Small intestine (tissue), 7 donors: ENCODE results near the gene UBTD2. TPM values are rescaled to one million over a fixed set of nuclear protein-coding genes. Genes with fewer than 3 reads are reported as not detected.

Experiments used
- DNase-seq, 2 donors: peaks; one replicate each; pipeline versions ENCODE4 v3.0.0 to v3.0.0-alpha.2; 2013
- FAIRE-seq: peaks from 2 replicates; lab custom pipeline; 2012; peaks lifted over from hg19 to GRCh38; lab: Jason Lieb, UNC
- H3K27ac ChIP-seq, 3 donors: one replicate each; pipeline ENCODE4 v1.5.1; 2013; ENCODE audit warnings: low read length in 2 of 3, mild to moderate bottlenecking in 2 of 3, control low read depth in 1 of 3, inconsistent platforms in 1 of 3, low read depth in 1 of 3, moderate library complexity in 1 of 3
- H3K27me3 ChIP-seq, 3 donors: one replicate each; pipeline ENCODE4 v1.6.1; 2013; ENCODE audit warnings: low read length in 3 of 3, inconsistent platforms in 1 of 3; ENCODE audit not compliant: control insufficient read depth in 3 of 3, insufficient read depth in 3 of 3
- H3K36me3 ChIP-seq, 3 donors: one replicate each; pipeline ENCODE4 v1.6.1; 2013; ENCODE audit warnings: low read length in 3 of 3, inconsistent platforms in 1 of 3, low read depth in 1 of 3, mild to moderate bottlenecking in 1 of 3, moderate library complexity in 1 of 3; ENCODE audit not compliant: control insufficient read depth in 3 of 3, insufficient read depth in 2 of 3
- H3K4me1 ChIP-seq, 3 donors: one replicate each; pipeline ENCODE4 v1.6.1; 2013; ENCODE audit warnings: low read length in 2 of 3, inconsistent platforms in 1 of 3, low read depth in 1 of 3, mild to moderate bottlenecking in 1 of 3, moderate library complexity in 1 of 3; ENCODE audit not compliant: control insufficient read depth in 3 of 3, insufficient read depth in 2 of 3
- H3K4me3 ChIP-seq, 3 donors: one replicate each; pipeline ENCODE4 v1.5.1; 2013; ENCODE audit warnings: low read length in 3 of 3, control low read depth in 1 of 3, inconsistent platforms in 1 of 3, low read depth in 1 of 3, mild to moderate bottlenecking in 1 of 3, moderate library complexity in 1 of 3
- H3K9me3 ChIP-seq, 2 donors: one replicate each; pipeline ENCODE4 v1.6.1; 2013; ENCODE audit warnings: low read depth in 1 of 2, low read length in 1 of 2; ENCODE audit not compliant: control insufficient read depth in 2 of 2, insufficient read depth in 1 of 2
- WGBS, 3 donors: extraction: QIAGEN DNeasy Blood & Tissue Kit; methylation state at CpG; one replicate each; pipeline ENCODE4 v1.1.7; 2013; 5-methylcytosine and 5-hydroxymethylcytosine counted together
- polyA plus RNA-seq, 4 donors: library from polyadenylated mRNA; stranded (reverse) in 3 of 4; unstranded in 1 of 4; fragments of 200-250 nt in 3 of 4; fragments of 120-200 nt in 1 of 4; gene quantifications; one replicate each; pipeline versions ENCODE4 v1.2.1 to v1.2.3, GENCODE V29; 2013
- donor health status: healthy with polysubstance abuse.
- donor health status: control.
- donor health status: control.
- donor health status: Bipolar disorder and iron deficiency.
- donor health status: healthy.

Gene UBTD2
- polyA plus RNA-seq, 4 donors, result 16.9 to 39.1 (median 22.0) TPM

- Histone ChIP-seq H3K4me3 (no peak overlapping the region), H3K36me3 (no peaks in the 10 kb centered on the region), H3K4me1 (peaks cover 0 to 21% (median 0%) of the 10 kb centered on the region in 3 donors), H3K27ac (peak overlapping the region in 1 of 3 donors; percentile 50), H3K27me3 (no peaks in the 10 kb centered on the region), H3K9me3 (no peaks in the 10 kb centered on the region)
- FAIRE-seq (no peak), DNase-seq (peak in 1 of 2 donors; percentile 11)
- WGBS, 3 donors, result 57 to 66% (median 63%) methylated on average over 15 of the region's 15 CpGs
Observed at GRCh38 chr5:172285226-172286143, 1.9 kb upstream of the UBTD2 start.

GRCh38 chr5:172284611-172284980 lies 1.0 kb upstream of the UBTD2 start:
- FAIRE-seq (no peak), DNase-seq (peak; percentile 66 to 68)
- 3 to 7% (median 4%) methylated on average over 11 of the region's 11 CpGs for WGBS, 3 donors
- Histone ChIP-seq H3K9me3 (no peaks in the 10 kb centered on the region), H3K27ac (peak overlapping the region; percentile 80 to 87 (median 87)), H3K27me3 (no peaks in the 10 kb centered on the region), H3K36me3 (peaks cover 0 to 4% (median 0%) of the 10 kb centered on the region in 3 donors), H3K4me1 (peaks cover 0 to 21% (median 0%) of the 10 kb centered on the region in 3 donors), H3K4me3 (peak overlapping the region; percentile 73 to 76 (median 75))

- peaks cover 0 to 21% (median 0%) of the 10 kb centered on the region in 3 donors for H3K4me1 ChIP-seq
- FAIRE-seq (no peak), DNase-seq (peak; percentile 80 to 95)
- peaks cover 0 to 4% (median 0%) of the 10 kb centered on the region in 3 donors for H3K36me3 ChIP-seq
- H3K9me3 ChIP-seq, result no peaks in the 10 kb centered on the region
- H3K27me3 ChIP-seq, result no peaks in the 10 kb centered on the region
- WGBS, 3 donors, result 1% methylated on average over 58 to 79 of the region's 79 CpGs
- peak overlapping the region; percentile 86 to 87 (median 87) for H3K27ac ChIP-seq
- peak overlapping the region; percentile 73 to 76 (median 75) for H3K4me3 ChIP-seq
Observed at GRCh38 chr5:172283862-172284610, 472 bp upstream of the UBTD2 start.

GRCh38 chr5:172282272-172283019 lies 1.1 kb downstream of the UBTD2 start:
- Histone ChIP-seq H3K4me3 (peak overlapping the region; percentile 73 to 96 (median 76)), H3K9me3 (peaks cover 0 to 4% of the 10 kb centered on the region in 2 donors), H3K27me3 (no peaks in the 10 kb centered on the region), H3K27ac (peak overlapping the region; percentile 68 to 93 (median 86)), H3K36me3 (peaks cover 0 to 8% (median under 1%) of the 10 kb centered on the region in 3 donors), H3K4me1 (peaks cover 0 to 21% (median 0%) of the 10 kb centered on the region in 3 donors)
- DNase-seq, result no peak
- no peak for FAIRE-seq
- 5 to 15% (median 14%) methylated on average over 13 of the region's 13 CpGs for WGBS, 3 donors

GRCh38 chr5:172281346-172281745 lies 2.2 kb downstream of the UBTD2 start:
- Histone ChIP-seq H3K36me3 (peaks cover 0 to 13% (median 2%) of the 10 kb centered on the region in 3 donors), H3K27ac (peak overlapping the region in 1 of 3 donors; percentile 18), H3K4me1 (peaks cover 0 to 21% (median 0%) of the 10 kb centered on the region in 3 donors), H3K9me3 (peaks cover 0 to 4% of the 10 kb centered on the region in 2 donors), H3K4me3 (peak overlapping the region in 1 of 3 donors; percentile 22), H3K27me3 (no peaks in the 10 kb centered on the region)
- WGBS, 3 donors, result 70 to 77% (median 76%) methylated on average over 6 of the region's 6 CpGs
- DNase-seq, result no peak
- no peak for FAIRE-seq

GRCh38 chr5:172280929-172281328 lies 2.6 kb downstream of the UBTD2 start:
- peaks cover 0 to 13% (median 2%) of the 10 kb centered on the region in 3 donors for H3K36me3 ChIP-seq
- no peak for FAIRE-seq
- H3K4me3 ChIP-seq, result no peak overlapping the region
- H3K9me3 ChIP-seq, result peaks cover 0 to 4% of the 10 kb centered on the region in 2 donors
- no peak overlapping the region for H3K27ac ChIP-seq
- H3K27me3 ChIP-seq, result no peaks in the 10 kb centered on the region
- DNase-seq, result no peak
- 75 to 77% (median 76%) methylated on average over 4 of the region's 4 CpGs for WGBS, 3 donors
- H3K4me1 ChIP-seq, result peaks cover 0 to 19% (median 0%) of the 10 kb centered on the region in 3 donors

- Histone ChIP-seq H3K27me3 (no peaks in the 10 kb centered on the region), H3K36me3 (peaks cover 0 to 13% (median 2%) of the 10 kb centered on the region in 3 donors), H3K4me1 (peaks cover 0 to 16% (median 0%) of the 10 kb centered on the region in 3 donors), H3K9me3 (peaks cover 0 to 4% of the 10 kb centered on the region in 2 donors), H3K4me3 (no peak overlapping the region), H3K27ac (no peak overlapping the region)
- WGBS, 3 donors, result 90 to 95% (median 92%) methylated on average over 5 of the region's 5 CpGs
- DNase-seq, result no peak
- FAIRE-seq, result no peak
Observed at GRCh38 chr5:172280317-172280716, 3.2 kb downstream of the UBTD2 start.
